Prostate gland (tissue), 2 donors: ENCODE results near the gene WWOX. TPM values are rescaled to one million over a fixed set of nuclear protein-coding genes. Genes with fewer than 3 reads are reported as not detected.

ENCODE experiments used
- DNase-seq: peaks from one replicate; pipeline ENCODE4 v3.0.0-alpha.2; 2019; ENCODE audit warnings: low spot score
- H3K27ac ChIP-seq, 2 donors: fragments of 200-600 bp; sonication (generic); 2 replicates each; pipeline ENCODE4 v1.5.1; 2017 to 2019
- H3K27me3 ChIP-seq: fragments of 200-600 bp; sonication (generic); replicated peaks from 2 replicates; pipeline ENCODE4 v1.5.1; 2019; ENCODE audit not compliant: insufficient read depth
- H3K36me3 ChIP-seq, 2 donors: fragments of 200-600 bp; sonication (generic); 1 replicate in 1 of 2; 2 replicates in 1 of 2; pipeline versions ENCODE4 v1.5.1 to v1.8.1; 2017 to 2019
- H3K4me1 ChIP-seq: fragments of 200-600 bp; sonication (generic); replicated peaks from 2 replicates; pipeline ENCODE4 v1.5.1; 2019
- H3K4me3 ChIP-seq, 2 donors: fragments of 200-600 bp; sonication (generic); 2 replicates each; pipeline ENCODE4 v1.5.1; 2017 to 2019
- H3K9me3 ChIP-seq: fragments of 200-600 bp; sonication (generic); 2 replicates; pipeline ENCODE4 v1.5.1; 2017
- POLR2A ChIP-seq: fragments of 450-650 bp; IDR thresholded peaks from one replicate; pipeline ENCODE4 v1.6.1; 2016; ENCODE audit warnings: antibody characterized with exemption, mild to moderate bottlenecking
- POLR2AphosphoS5 ChIP-seq: sonication (generic); formaldehyde crosslinking; IDR thresholded peaks from one replicate; pipeline ENCODE4 v1.6.1; 2017; ENCODE audit warnings: antibody characterized with exemption
- WGBS: methylation state at CpG from one replicate; pipeline ENCODE4 v1.1.5; 2018; 5-methylcytosine and 5-hydroxymethylcytosine counted together
- intact Hi-C: fragments of 100-400 bp; cut with DNase I; formaldehyde crosslinking; loops from one replicate; pipeline ENCODE4 v1.14.2; 2022
- total RNA-seq, 2 donors: library from RNA; depleted of rRNA; stranded (reverse); fragments of >200 nt; gene quantifications; one replicate each; pipeline ENCODE4 v1.1.0, GENCODE V29; 2016
- TF ChIP-seq, protein P1 (sequence below), 4 experiments: fragments of 200-600 bp in 2 of 4; fragments of 450-650 bp in 2 of 4; sonication (generic) in 2 of 4; IDR thresholded peaks; 1 replicate in 3 of 4; 2 replicates in 1 of 4; pipeline ENCODE4 v1.5.1; 2016 to 2019; ENCODE audit warnings: antibody characterized with exemption in 4 of 4, mild to moderate bottlenecking in 2 of 4, moderate library complexity in 2 of 4

Gene WWOX
- total RNA-seq, 2 donors from 2014 or later, result 93.2 to 99.4 TPM

DNA sequence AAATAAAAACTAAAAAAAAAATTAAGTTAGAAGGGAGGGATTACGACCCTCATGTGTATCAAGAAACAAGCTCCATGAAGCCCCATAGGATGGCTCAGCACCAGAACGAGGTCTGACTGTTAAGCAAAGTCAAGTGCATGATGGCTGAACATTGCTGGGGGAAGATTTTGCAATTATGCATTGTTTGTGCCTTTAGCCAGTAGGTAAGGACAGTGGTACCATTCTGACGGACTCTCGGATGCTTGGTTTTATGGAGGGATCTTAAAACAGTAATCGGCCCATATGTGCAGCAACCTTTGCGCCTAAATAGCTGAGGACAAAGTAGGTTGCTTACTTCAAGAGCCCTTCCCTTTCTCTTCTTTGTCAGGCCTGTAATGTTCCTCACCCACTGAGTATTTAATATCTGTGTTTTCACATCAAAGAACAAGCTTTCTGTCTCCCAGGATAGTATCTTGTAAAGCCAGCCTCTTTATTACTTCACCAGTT lies 186.0 kb downstream of the WWOX start:
- Histone ChIP-seq H3K4me3 (no peak overlapping the region), H3K27me3 (no peaks in the 10 kb centered on the region), H3K36me3 (no peaks in the 10 kb centered on the region), H3K9me3 (no peaks in the 10 kb centered on the region), H3K4me1 (no peaks in the 10 kb centered on the region), H3K27ac (no peak overlapping the region)
- TF ChIP-seq, protein P1, sequence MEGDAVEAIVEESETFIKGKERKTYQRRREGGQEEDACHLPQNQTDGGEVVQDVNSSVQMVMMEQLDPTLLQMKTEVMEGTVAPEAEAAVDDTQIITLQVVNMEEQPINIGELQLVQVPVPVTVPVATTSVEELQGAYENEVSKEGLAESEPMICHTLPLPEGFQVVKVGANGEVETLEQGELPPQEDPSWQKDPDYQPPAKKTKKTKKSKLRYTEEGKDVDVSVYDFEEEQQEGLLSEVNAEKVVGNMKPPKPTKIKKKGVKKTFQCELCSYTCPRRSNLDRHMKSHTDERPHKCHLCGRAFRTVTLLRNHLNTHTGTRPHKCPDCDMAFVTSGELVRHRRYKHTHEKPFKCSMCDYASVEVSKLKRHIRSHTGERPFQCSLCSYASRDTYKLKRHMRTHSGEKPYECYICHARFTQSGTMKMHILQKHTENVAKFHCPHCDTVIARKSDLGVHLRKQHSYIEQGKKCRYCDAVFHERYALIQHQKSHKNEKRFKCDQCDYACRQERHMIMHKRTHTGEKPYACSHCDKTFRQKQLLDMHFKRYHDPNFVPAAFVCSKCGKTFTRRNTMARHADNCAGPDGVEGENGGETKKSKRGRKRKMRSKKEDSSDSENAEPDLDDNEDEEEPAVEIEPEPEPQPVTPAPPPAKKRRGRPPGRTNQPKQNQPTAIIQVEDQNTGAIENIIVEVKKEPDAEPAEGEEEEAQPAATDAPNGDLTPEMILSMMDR (IDR thresholded peaks at IDR 0.05), result no peak
- TF ChIP-seq POLR2A, result no peak
- no peak for TF ChIP-seq POLR2AphosphoS5
- WGBS, result 79% methylated on average over 6 of the region's 6 CpGs
- intact Hi-C loops, result no loop called here
- no peak for DNase-seq

DNA sequence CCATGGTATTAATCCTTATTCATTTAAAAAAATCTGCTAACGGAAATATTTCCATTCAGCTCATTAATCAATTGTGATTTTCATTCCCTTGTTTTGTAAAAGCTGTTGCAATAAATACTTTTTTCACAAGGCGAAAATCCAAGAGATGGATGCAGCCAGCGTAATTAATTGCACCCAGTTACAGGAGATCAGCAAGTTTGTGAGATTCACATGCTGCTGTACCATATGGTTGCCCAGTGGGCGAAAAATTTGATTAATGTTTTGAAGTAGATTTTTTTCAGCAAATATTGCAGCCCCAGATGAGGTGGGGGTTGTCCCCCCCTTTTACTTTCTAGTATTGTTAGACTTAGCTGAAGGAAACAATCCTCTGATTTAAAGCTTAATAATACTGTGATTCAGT lies 186.6 kb downstream of the WWOX start:
- no peaks in the 10 kb centered on the region for H3K36me3 ChIP-seq
- TF ChIP-seq, protein P1 (IDR thresholded peaks at IDR 0.05), result no peak
- TF ChIP-seq POLR2AphosphoS5, result no peak
- TF ChIP-seq POLR2A, result no peak

DNA sequence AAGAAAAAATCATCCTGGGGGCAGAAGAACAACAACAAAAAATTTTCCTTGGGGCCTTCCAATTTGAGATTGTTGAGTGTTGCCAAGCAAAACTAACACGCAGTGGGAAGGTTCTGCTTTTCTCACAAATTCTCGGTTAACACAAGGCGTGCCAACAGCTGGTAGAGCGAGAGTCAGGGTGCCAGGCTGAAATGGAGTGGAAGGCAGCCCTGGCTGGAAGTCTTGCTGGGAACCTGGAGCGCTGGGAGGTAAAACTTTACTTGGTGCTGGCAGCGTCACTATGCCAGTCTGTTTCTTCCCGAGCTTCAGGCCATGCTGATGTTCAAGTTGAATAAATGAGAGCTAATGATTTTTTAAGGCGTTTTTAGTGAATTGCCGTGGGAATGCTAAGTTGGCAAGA lies 189.4 kb downstream of the WWOX start:
- Histone ChIP-seq H3K4me1 (no peaks in the 10 kb centered on the region), H3K4me3 (no peak overlapping the region), H3K9me3 (no peaks in the 10 kb centered on the region), H3K27ac (no peak overlapping the region), H3K27me3 (no peaks in the 10 kb centered on the region), H3K36me3 (no peaks in the 10 kb centered on the region)
- no peak for TF ChIP-seq POLR2A
- no peak for TF ChIP-seq POLR2AphosphoS5
- TF ChIP-seq, protein P1 (IDR thresholded peaks at IDR 0.05), result no peak
- WGBS, result 97% methylated on average over 9 of the region's 9 CpGs
- intact Hi-C loops, result no loop called here
- DNase-seq, result no peak

More for the DNA sequence above, 186.6 kb downstream of the WWOX start:
- no peaks in the 10 kb centered on the region for H3K27me3 ChIP-seq
- 95% methylated on average over 4 of the region's 4 CpGs for WGBS
- DNase-seq, result no peak
- no peaks in the 10 kb centered on the region for H3K9me3 ChIP-seq
- no peaks in the 10 kb centered on the region for H3K4me1 ChIP-seq
- H3K4me3 ChIP-seq, result no peak overlapping the region
- intact Hi-C loops, result no loop called here
- no peak overlapping the region for H3K27ac ChIP-seq

DNA sequence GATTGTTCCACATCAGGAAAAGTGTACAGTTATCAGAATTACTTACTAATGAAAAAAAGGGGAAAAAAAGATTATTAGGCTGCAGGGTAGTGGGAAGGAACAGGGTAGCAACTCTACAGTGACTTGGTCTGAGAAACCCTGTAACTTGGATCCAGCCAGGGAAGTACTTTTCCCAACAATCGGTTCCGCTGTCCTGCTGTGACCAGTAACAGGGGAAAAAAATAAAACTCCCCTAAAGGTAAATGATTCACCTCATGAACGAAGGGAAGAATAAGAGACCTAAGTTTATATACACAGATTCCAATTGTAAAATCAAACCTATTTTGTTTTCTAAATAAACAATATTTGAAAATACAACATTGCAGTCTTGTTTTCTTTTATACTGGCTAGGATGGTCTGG lies 189.9 kb downstream of the WWOX start:
- no peaks in the 10 kb centered on the region for H3K4me1 ChIP-seq

DNA sequence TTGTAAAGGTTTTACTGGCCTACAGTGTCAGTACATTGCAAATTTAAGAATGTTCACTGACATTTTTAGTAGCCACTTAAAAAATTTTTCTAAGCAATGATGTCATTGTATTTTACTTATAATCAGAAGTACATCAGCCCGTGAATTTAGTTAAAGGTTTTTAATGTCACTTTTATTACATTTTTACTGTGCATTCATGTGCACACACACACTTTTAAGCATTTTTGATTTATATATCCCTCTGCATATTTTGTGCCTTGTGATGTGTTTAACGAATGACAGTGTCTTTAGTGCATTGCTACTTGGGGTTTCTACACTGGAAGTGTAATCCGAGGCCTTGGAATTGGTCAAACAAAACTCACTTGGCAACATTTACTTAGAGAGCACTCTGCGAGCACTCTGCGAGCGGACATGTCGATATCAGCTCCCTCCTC lies 190.4 kb downstream of the WWOX start:
- intact Hi-C loops, result no loop called here
- DNase-seq, result no peak

More for the DNA sequence above, 189.9 kb downstream of the WWOX start:
- Histone ChIP-seq H3K36me3 (no peaks in the 10 kb centered on the region), H3K4me3 (no peak overlapping the region), H3K27ac (no peak overlapping the region), H3K27me3 (no peaks in the 10 kb centered on the region), H3K9me3 (no peaks in the 10 kb centered on the region)
- TF ChIP-seq, protein P1 (IDR thresholded peaks at IDR 0.05), result no peak
- TF ChIP-seq POLR2A, result no peak
- TF ChIP-seq POLR2AphosphoS5, result no peak
- 62% methylated on average over 3 of the region's 3 CpGs for WGBS
- DNase-seq, result no peak
- intact Hi-C loops, result no loop called here

More for the DNA sequence above, 190.4 kb downstream of the WWOX start:
- Histone ChIP-seq H3K36me3 (no peaks in the 10 kb centered on the region), H3K4me3 (no peak overlapping the region), H3K9me3 (no peaks in the 10 kb centered on the region), H3K27ac (no peak overlapping the region), H3K4me1 (no peaks in the 10 kb centered on the region), H3K27me3 (no peaks in the 10 kb centered on the region)
- WGBS, result 56% methylated on average over 7 of the region's 7 CpGs
- TF ChIP-seq, protein P1 (IDR thresholded peaks at IDR 0.05), result no peak
- TF ChIP-seq POLR2A, result no peak
